Measurements from ENCODE around the gene UBR4. TPM values are rescaled to one million over a fixed set of nuclear protein-coding genes. Genes with fewer than 3 reads are reported as not detected.

UBR4 gene
- total RNA-seq, 1 experiment from 2014 or later: 107 TPM

GRCh38 chr1:19198820-19199219 is 11.2 kb downstream of the UBR4 start:
- CTCF ChIA-PET: no interaction called here
- H3K4me2 ChIP-seq (ENCODE audit: low read length): no peak overlapping the region
- H3K9ac ChIP-seq (ENCODE audit: low read length): no peak overlapping the region

More at GRCh38 chr1:19198820-19199219, 11.2 kb downstream of the UBR4 start:
- H3K9me3 ChIP-seq (ENCODE audit: control insufficient read depth in 1 of 2, insufficient read depth in 1 of 2, low read depth in 1 of 2, low read length in 2 of 2): no peaks in the 10 kb centered on the region
- peaks cover 69% of the 10 kb centered on the region for H3K79me2 ChIP-seq (ENCODE audit: insufficient read depth, low read length)
- no TSS peak for BruUV-seq (replicated peaks)
- H3K9me2 ChIP-seq (ENCODE audit: insufficient read depth): no peaks in the 10 kb centered on the region
- H3K4me1 ChIP-seq (ENCODE audit: control insufficient read depth in 1 of 2, insufficient read depth in 2 of 2, low read length in 2 of 2): no peaks in the 10 kb centered on the region
- ATAC-seq: no peak
- H2AFZ ChIP-seq (ENCODE audit: low read depth, low read length, poor library complexity, severe bottlenecking): no peak overlapping the region
- RAD21 ChIA-PET (ENCODE audit: low non-redundant PET in 1 of 2, low total read pairs in 2 of 2, uncharacterized antibody in 2 of 2, unreplicated experiment in 2 of 2): no interaction called here
- DNase-seq (ENCODE audit: low read depth, low spot score): no peak
- no peaks in the 10 kb centered on the region; the same call in 1 of the 2 replicates for H4K20me1 ChIP-seq (ENCODE audit: insufficient read depth)
- POLR2A ChIA-PET: no interaction called here
- peaks cover 28 to 45% of the 10 kb centered on the region in 2 experiments; a peak in 3 of 4 replicates for H3K36me3 ChIP-seq (ENCODE audit: control insufficient read depth in 1 of 2, insufficient read depth in 2 of 2, low read length in 2 of 2)
- H3K4me3 ChIP-seq (replicated peaks in 1 of 2; ENCODE audit: low read depth in 1 of 2, low read length in 2 of 2): no peak overlapping the region
- intact Hi-C loops (cut with micrococcal nuclease): no loop called here
- no peaks in the 10 kb centered on the region for H3K27me3 ChIP-seq (ENCODE audit: insufficient read depth, low read length)
- H3K27ac ChIP-seq (ENCODE audit: low read depth, low read length): no peak overlapping the region
- TF ChIP-seq ZNF274 (IDR thresholded peaks at IDR 0.05; ENCODE audit: low read depth, low read length): no peak
- TF ChIP-seq EGR1 (IDR thresholded peaks at IDR 0.05; ENCODE audit: low read depth): no peak
- TF ChIP-seq RAD21 (IDR thresholded peaks at IDR 0.05; ENCODE audit: low read depth): no peak
- no peak for TF ChIP-seq TCF7L2 (IDR thresholded peaks at IDR 0.05; ENCODE audit: borderline replicate concordance, extremely low read depth, insufficient read depth, insufficient read length)
- no peak for TF ChIP-seq SP1 (IDR thresholded peaks at IDR 0.05; ENCODE audit: low read depth)
- TF ChIP-seq, protein P1, sequence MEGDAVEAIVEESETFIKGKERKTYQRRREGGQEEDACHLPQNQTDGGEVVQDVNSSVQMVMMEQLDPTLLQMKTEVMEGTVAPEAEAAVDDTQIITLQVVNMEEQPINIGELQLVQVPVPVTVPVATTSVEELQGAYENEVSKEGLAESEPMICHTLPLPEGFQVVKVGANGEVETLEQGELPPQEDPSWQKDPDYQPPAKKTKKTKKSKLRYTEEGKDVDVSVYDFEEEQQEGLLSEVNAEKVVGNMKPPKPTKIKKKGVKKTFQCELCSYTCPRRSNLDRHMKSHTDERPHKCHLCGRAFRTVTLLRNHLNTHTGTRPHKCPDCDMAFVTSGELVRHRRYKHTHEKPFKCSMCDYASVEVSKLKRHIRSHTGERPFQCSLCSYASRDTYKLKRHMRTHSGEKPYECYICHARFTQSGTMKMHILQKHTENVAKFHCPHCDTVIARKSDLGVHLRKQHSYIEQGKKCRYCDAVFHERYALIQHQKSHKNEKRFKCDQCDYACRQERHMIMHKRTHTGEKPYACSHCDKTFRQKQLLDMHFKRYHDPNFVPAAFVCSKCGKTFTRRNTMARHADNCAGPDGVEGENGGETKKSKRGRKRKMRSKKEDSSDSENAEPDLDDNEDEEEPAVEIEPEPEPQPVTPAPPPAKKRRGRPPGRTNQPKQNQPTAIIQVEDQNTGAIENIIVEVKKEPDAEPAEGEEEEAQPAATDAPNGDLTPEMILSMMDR (IDR thresholded peaks at IDR 0.05 in 2 of 3, conservative IDR thresholded peaks at IDR 0.05 in 1 of 3; ENCODE audit: borderline replicate concordance in 1 of 3, insufficient read depth in 1 of 3, low read depth in 2 of 3, low read length in 2 of 3): no peak
- TF ChIP-seq, protein P2, sequence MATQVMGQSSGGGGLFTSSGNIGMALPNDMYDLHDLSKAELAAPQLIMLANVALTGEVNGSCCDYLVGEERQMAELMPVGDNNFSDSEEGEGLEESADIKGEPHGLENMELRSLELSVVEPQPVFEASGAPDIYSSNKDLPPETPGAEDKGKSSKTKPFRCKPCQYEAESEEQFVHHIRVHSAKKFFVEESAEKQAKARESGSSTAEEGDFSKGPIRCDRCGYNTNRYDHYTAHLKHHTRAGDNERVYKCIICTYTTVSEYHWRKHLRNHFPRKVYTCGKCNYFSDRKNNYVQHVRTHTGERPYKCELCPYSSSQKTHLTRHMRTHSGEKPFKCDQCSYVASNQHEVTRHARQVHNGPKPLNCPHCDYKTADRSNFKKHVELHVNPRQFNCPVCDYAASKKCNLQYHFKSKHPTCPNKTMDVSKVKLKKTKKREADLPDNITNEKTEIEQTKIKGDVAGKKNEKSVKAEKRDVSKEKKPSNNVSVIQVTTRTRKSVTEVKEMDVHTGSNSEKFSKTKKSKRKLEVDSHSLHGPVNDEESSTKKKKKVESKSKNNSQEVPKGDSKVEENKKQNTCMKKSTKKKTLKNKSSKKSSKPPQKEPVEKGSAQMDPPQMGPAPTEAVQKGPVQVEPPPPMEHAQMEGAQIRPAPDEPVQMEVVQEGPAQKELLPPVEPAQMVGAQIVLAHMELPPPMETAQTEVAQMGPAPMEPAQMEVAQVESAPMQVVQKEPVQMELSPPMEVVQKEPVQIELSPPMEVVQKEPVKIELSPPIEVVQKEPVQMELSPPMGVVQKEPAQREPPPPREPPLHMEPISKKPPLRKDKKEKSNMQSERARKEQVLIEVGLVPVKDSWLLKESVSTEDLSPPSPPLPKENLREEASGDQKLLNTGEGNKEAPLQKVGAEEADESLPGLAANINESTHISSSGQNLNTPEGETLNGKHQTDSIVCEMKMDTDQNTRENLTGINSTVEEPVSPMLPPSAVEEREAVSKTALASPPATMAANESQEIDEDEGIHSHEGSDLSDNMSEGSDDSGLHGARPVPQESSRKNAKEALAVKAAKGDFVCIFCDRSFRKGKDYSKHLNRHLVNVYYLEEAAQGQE (IDR thresholded peaks at IDR 0.05; ENCODE audit: low read depth): no peak
- TF ChIP-seq, protein P3, sequence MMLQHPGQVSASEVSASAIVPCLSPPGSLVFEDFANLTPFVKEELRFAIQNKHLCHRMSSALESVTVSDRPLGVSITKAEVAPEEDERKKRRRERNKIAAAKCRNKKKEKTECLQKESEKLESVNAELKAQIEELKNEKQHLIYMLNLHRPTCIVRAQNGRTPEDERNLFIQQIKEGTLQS (IDR thresholded peaks at IDR 0.05): no peak
- TF ChIP-seq ZFX (IDR thresholded peaks at IDR 0.05): no peak
- no peak for TF ChIP-seq EZH2 (IDR thresholded peaks at IDR 0.05)
- TF ChIP-seq SRF (IDR thresholded peaks at IDR 0.05; ENCODE audit: low read depth): no peak
- TF ChIP-seq CBX3 (IDR thresholded peaks at IDR 0.05; ENCODE audit: low read depth): no peak
- TF ChIP-seq SIN3A (IDR thresholded peaks at IDR 0.05; ENCODE audit: low read depth): no peak
- no peak for TF ChIP-seq CEBPB (IDR thresholded peaks at IDR 0.05; ENCODE audit: low read depth)

Measured in HCT116 (cell line).